Lung (tissue), 12 donors: ENCODE data around the gene NATD1. TPM values are rescaled to one million over a fixed set of nuclear protein-coding genes. Genes with fewer than 3 reads are reported as not detected.
A peak's percentile ranks its signal among the peaks of the same experiment; 100 is the strongest.

Source experiments
- ATAC-seq: fragments of 200-7000 bp; cut with Tn5 transposase; one replicate; pipeline ENCODE4 v1.9.1; 2020; ENCODE audit warnings: moderate number of reproducible peaks; ENCODE audit not compliant: insufficient read depth, low FRiP score
- DNase-seq, 3 donors: peaks; one replicate each; pipeline ENCODE4 v3.0.0-alpha.2; 2013 to 2017
- H3K27ac ChIP-seq, 2 donors: one replicate each; pipeline ENCODE4 v1.5.1; 2013; ENCODE audit warnings: mild to moderate bottlenecking in 2 of 2, moderate library complexity in 2 of 2, control low read depth in 1 of 2, inconsistent platforms in 1 of 2, low read depth in 1 of 2, low read length in 1 of 2
- H3K27me3 ChIP-seq, 3 donors: one replicate each; pipeline ENCODE4 v1.5.1; 2013; ENCODE audit warnings: low read length in 2 of 3; ENCODE audit not compliant: control insufficient read depth in 3 of 3, insufficient read depth in 3 of 3
- H3K36me3 ChIP-seq, 4 donors: one replicate each; pipeline ENCODE4 v1.5.1; 2013; ENCODE audit warnings: low read length in 4 of 4, mild to moderate bottlenecking in 1 of 4, moderate library complexity in 1 of 4; ENCODE audit not compliant: control insufficient read depth in 4 of 4, insufficient read depth in 4 of 4
- H3K4me1 ChIP-seq, 5 donors: one replicate each; pipeline ENCODE4 v1.5.1; 2013; ENCODE audit warnings: low read length in 5 of 5, mild to moderate bottlenecking in 2 of 5, moderate library complexity in 1 of 5; ENCODE audit not compliant: control insufficient read depth in 5 of 5, insufficient read depth in 5 of 5
- H3K4me3 ChIP-seq: one replicate; pipeline ENCODE4 v1.5.1; 2013; ENCODE audit warnings: mild to moderate bottlenecking, control low read depth, moderate library complexity
- H3K9ac ChIP-seq, 2 donors: one replicate each; pipeline ENCODE4 v1.5.1; 2013; ENCODE audit warnings: low read length in 2 of 2, control low read depth in 1 of 2; ENCODE audit not compliant: insufficient read depth in 1 of 2
- H3K9me3 ChIP-seq, 4 donors: one replicate each; pipeline ENCODE4 v1.5.1; 2013; ENCODE audit warnings: low read length in 3 of 4, mild to moderate bottlenecking in 1 of 4, moderate library complexity in 1 of 4; ENCODE audit not compliant: control insufficient read depth in 4 of 4, insufficient read depth in 3 of 4
- CTCF ChIP-seq: IDR thresholded peaks from 2 replicates; pipeline ENCODE4 v1.5.1; 2012; ENCODE audit warnings: mild to moderate bottlenecking; ENCODE audit errors: control extremely low read depth, extremely low read depth
- WGBS, 2 donors: extraction: QIAGEN DNeasy Blood & Tissue Kit; methylation state at CpG; one replicate each; pipeline ENCODE4 v1.1.7; 2013; 5-methylcytosine and 5-hydroxymethylcytosine counted together
- polyA plus RNA-seq, 2 donors: library from polyadenylated mRNA; stranded (reverse); fragments of 200-250 nt; gene quantifications; one replicate each; pipeline ENCODE4 v1.2.1, GENCODE V29; 2013
- total RNA-seq, 2 donors: library from RNA; depleted of rRNA in 1 of 2; stranded (reverse); fragments of >200 nt in 1 of 2; gene quantifications; one replicate each; pipeline ENCODE4 v1.2.1, GENCODE V29; 2014 to 2021
- donor health status: control.
- donor health status: control.
- donor health status: Bipolar disorder and iron deficiency.
- donor health status: healthy.
- donor health status: DM: yes; HTN: yes; CAD: no.

NATD1 gene
- total and polyA plus RNA-seq, 4 donors: 4.8 to 8.1 (median 6.6) TPM

GRCh38 chr17:21283482-21284318 is 30.5 kb upstream of the NATD1 start:
- Histone ChIP-seq H3K4me3 (peak overlapping the region; percentile 35), H3K9ac (no peak overlapping the region), H3K9me3 (no peaks in the 10 kb centered on the region), H3K36me3 (no peaks in the 10 kb centered on the region), H3K27ac (peak overlapping the region; percentile 74 to 81), H3K27me3 (peaks cover 0 to 4% (median 0%) of the 10 kb centered on the region in 3 donors), H3K4me1 (peaks cover 7 to 43% (median 24%) of the 10 kb centered on the region in 5 donors)
- no peak for TF ChIP-seq CTCF
- DNase-seq (peak in 2 of 3 donors; percentile 48 to 55), ATAC-seq (no peak)
- 18 to 20% methylated on average over 48 to 49 of the region's 49 CpGs for WGBS, 2 donors

GRCh38 chr17:21282850-21283249 is 29.6 kb upstream of the NATD1 start:
- WGBS, 2 donors: 77 to 89% methylated on average over 5 of the region's 5 CpGs
- Histone ChIP-seq H3K4me3 (no peak overlapping the region), H3K27ac (peak overlapping the region; percentile 2 to 54), H3K4me1 (peaks cover 7 to 35% (median 20%) of the 10 kb centered on the region in 5 donors), H3K36me3 (no peaks in the 10 kb centered on the region), H3K9ac (no peak overlapping the region), H3K9me3 (no peaks in the 10 kb centered on the region), H3K27me3 (peaks cover 0 to 4% (median 0%) of the 10 kb centered on the region in 3 donors)
- TF ChIP-seq CTCF: no peak
- DNase-seq (no peak), ATAC-seq (no peak)

GRCh38 chr17:21282231-21282630 is 29.0 kb upstream of the NATD1 start:
- H3K9ac ChIP-seq: no peak overlapping the region
- H3K27ac ChIP-seq: peak overlapping the region; percentile 5 to 54
- H3K27me3 ChIP-seq: peaks cover 0 to 4% (median 0%) of the 10 kb centered on the region in 3 donors
- H3K4me1 ChIP-seq: peaks cover 4 to 29% (median 14%) of the 10 kb centered on the region in 5 donors
- no peaks in the 10 kb centered on the region for H3K36me3 ChIP-seq
- ATAC-seq (no peak), DNase-seq (no peak)
- H3K9me3 ChIP-seq: no peaks in the 10 kb centered on the region
- 58 to 85% methylated on average over 5 of the region's 5 CpGs for WGBS, 2 donors
- H3K4me3 ChIP-seq: no peak overlapping the region
- no peak for TF ChIP-seq CTCF
